Neuron (in vitro differentiated cells): Measurements from ENCODE around the gene ITPK1.

ENCODE experiments used
- H2AFZ ChIP-seq: one replicate; pipeline ENCODE4 v1.6.1; 2013; ENCODE audit warnings: low read depth, mild to moderate bottlenecking, inconsistent platforms, low read length, moderate library complexity
- H3K27me3 ChIP-seq: one replicate; pipeline ENCODE4 v1.6.1; 2013; ENCODE audit warnings: low read length; ENCODE audit not compliant: insufficient read depth
- H3K36me3 ChIP-seq: one replicate; pipeline ENCODE4 v1.6.1; 2013; ENCODE audit warnings: low read length; ENCODE audit not compliant: insufficient read depth
- H3K4me1 ChIP-seq: one replicate; pipeline ENCODE4 v1.6.1; 2013; ENCODE audit warnings: low read length; ENCODE audit not compliant: insufficient read depth
- H3K4me3 ChIP-seq: 2 replicates; pipeline ENCODE4 v1.5.1; 2013; ENCODE audit warnings: mild to moderate bottlenecking, low read length, moderate library complexity
- H3K9me3 ChIP-seq: one replicate; pipeline ENCODE4 v1.6.1; 2013; ENCODE audit warnings: low read length

The ITPK1 gene

GRCh38 chr14:92902726-92903125 lies 213.0 kb downstream of the ITPK1 start:
- peaks cover 22% of the 10 kb centered on the region for H3K27me3 ChIP-seq
- H2AFZ ChIP-seq = no peak overlapping the region
- no peaks in the 10 kb centered on the region for H3K36me3 ChIP-seq
- no peaks in the 10 kb centered on the region for H3K9me3 ChIP-seq
- no peaks in the 10 kb centered on the region for H3K4me1 ChIP-seq
- no peak overlapping the region for H3K4me3 ChIP-seq

- H3K4me3 ChIP-seq = no peak overlapping the region
- no peaks in the 10 kb centered on the region for H3K36me3 ChIP-seq
- H3K4me1 ChIP-seq = no peaks in the 10 kb centered on the region
- no peaks in the 10 kb centered on the region for H3K9me3 ChIP-seq
- H3K27me3 ChIP-seq = peaks cover 22% of the 10 kb centered on the region
- H2AFZ ChIP-seq = no peak overlapping the region
These were observed 213.5 kb downstream of the ITPK1 start for GRCh38 chr14:92902191-92902590.

DNA sequence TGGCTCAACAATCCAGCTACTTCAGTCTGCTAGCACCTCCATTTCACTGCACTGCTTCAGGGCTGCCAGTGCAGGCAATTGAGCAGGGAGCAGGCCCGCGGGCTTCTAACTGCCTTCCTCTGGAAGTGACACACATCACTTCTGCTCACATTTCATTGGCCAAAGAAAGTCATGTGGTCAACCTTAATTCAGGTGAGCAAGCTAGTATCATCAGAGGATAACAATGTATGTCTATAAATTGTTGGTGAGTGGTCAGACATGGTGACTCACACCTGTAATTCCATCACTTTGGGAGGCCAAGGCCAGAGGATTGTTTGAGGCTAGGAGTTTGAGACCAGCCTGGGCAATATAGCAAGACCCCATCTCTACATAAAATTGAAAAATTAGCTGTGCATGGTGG lies 215.1 kb downstream of the ITPK1 start:
- Histone ChIP-seq H3K27me3 (peaks cover 22% of the 10 kb centered on the region), H3K36me3 (no peaks in the 10 kb centered on the region), H3K4me1 (no peaks in the 10 kb centered on the region), H3K9me3 (no peaks in the 10 kb centered on the region), H2AFZ (no peak overlapping the region), H3K4me3 (no peak overlapping the region)

DNA sequence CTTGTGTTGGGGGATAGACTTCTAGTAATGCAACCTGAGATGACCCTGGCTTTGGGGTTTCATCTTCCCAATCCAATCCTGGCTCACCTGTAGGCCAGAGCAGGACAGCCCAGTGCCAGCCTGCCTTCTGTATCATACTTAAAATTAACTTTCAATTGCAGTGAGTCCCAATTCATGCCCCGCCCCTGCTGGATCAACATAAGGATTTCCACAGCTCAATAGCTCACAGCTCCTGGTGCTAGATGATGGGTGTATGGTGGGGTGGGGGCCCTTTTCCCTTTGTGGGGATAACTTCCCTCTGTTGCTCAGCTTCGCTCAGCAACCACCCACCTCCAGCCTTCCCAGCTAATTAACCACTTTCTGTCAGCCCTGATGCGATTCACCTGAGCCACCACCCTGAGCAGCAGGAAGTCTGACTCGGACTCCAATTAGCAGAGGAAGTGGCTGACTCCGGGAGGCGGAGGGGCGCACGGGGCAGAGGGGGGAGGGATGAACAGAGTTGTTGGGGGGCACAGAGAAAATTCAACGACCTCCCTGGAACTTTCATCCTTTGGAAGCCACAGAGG lies 217.1 kb downstream of the ITPK1 start:
- no peak overlapping the region for H2AFZ ChIP-seq
- H3K4me3 ChIP-seq = no peak overlapping the region
- peaks cover 14% of the 10 kb centered on the region for H3K27me3 ChIP-seq
- H3K36me3 ChIP-seq = no peaks in the 10 kb centered on the region
- H3K4me1 ChIP-seq = no peaks in the 10 kb centered on the region
- no peaks in the 10 kb centered on the region for H3K9me3 ChIP-seq

DNA sequence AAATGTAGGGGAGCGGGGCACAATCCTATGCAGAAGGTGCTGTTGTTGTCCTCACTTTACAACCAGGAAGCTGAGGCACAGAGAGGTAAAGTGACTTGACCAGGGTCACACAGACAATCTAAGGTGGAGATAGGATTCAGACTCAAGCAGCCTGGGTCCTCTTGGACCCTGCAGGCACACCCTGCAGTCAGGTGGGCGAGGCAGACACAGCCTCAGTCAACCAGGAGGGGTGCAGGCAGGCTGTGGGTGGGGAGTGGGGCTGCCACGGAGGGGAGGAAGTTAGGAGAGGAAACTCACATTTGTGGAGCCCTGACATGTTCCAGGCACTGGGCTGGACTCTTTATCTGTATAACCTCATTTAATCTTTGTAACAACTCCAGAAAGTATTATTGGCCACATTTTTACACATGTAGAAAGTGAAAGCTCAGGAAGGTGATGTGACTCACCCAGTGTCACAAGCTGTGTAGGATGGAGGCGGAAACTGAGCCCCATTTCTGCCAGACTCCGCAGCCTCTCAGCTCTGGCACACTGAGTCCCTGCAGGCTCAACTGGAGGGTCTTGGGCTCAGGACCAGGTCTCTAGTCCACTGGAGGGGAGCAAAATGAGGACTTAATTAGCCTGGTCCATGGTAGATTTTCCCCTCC lies 217.7 kb downstream of the ITPK1 start:
- Histone ChIP-seq H3K9me3 (no peaks in the 10 kb centered on the region), H3K4me1 (no peaks in the 10 kb centered on the region), H2AFZ (no peak overlapping the region), H3K4me3 (no peak overlapping the region), H3K27me3 (peaks cover 10% of the 10 kb centered on the region), H3K36me3 (no peaks in the 10 kb centered on the region)

DNA sequence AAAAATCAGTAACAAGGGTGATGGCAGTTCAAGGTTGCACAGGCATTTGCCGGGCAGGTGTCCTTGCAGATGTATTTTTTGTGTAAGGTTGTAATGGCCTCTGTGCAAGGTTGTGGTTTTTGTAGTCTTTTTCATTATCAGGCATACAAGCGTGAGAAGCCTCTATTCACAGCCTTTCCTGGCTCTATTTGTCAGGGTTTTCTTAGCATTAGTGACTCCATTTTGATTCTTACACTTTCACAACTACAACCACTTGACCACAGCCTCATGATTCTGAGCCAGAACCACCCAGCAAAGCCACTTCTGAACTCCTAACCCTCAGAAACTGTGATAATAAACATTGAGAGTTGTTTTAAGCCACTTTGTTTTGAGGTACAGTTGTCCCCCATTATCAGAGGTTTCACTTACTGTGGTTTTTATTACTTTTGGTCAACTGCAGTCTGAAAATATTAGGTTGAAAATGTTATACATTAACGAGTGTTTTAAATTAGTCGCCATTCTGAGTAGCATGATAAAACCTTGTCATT lies 220.3 kb downstream of the ITPK1 start:
- Histone ChIP-seq H2AFZ (no peak overlapping the region), H3K27me3 (no peaks in the 10 kb centered on the region), H3K4me1 (peaks cover 8% of the 10 kb centered on the region), H3K36me3 (no peaks in the 10 kb centered on the region), H3K4me3 (no peak overlapping the region), H3K9me3 (no peaks in the 10 kb centered on the region)

GRCh38 chr14:92892589-92892988 lies 223.1 kb downstream of the ITPK1 start:
- Histone ChIP-seq H3K27me3 (no peaks in the 10 kb centered on the region), H3K9me3 (no peaks in the 10 kb centered on the region)

DNA sequence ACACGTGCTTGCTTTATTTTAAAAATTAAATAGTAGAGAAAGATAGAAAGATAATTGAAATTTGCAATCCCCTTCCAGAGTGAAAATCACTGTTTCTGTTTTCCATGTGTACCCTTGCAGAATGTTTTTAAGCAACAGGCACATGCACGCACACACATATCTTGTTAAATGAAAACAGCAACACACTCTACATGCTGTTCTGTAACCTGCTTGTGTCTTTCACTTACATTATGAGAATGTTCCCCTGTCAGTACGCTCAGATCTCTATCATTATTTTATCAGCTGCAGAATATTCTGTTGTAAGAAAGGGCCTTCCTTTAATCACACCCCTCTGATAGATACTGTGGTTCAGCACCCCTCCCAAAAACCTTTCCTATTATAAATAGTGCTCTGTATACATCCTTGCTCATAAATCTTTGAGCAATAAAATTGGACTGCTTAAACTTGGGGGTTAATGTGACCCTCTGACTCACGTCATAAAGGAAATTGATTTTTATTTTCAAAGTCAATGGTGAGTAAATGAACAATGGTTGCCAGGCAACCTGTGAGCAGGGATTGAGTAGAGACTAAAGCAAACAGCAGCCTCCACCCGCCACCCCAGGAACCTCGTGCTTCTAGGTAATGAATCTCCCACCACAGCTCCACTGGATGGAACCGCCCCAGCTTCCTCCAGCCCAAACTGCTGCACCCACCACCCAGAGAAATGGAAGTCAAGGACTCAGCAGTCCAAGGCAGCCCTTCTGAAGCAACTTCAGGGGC lies 224.7 kb downstream of the ITPK1 start:
- Histone ChIP-seq H3K9me3 (no peaks in the 10 kb centered on the region), H3K27me3 (no peaks in the 10 kb centered on the region), H2AFZ (no peak overlapping the region), H3K36me3 (no peaks in the 10 kb centered on the region), H3K4me3 (no peak overlapping the region), H3K4me1 (peaks cover 8% of the 10 kb centered on the region)

More at GRCh38 chr14:92892589-92892988, 223.1 kb downstream of the ITPK1 start:
- Histone ChIP-seq H2AFZ (no peak overlapping the region), H3K36me3 (no peaks in the 10 kb centered on the region), H3K4me1 (peaks cover 8% of the 10 kb centered on the region), H3K4me3 (no peak overlapping the region)

DNA sequence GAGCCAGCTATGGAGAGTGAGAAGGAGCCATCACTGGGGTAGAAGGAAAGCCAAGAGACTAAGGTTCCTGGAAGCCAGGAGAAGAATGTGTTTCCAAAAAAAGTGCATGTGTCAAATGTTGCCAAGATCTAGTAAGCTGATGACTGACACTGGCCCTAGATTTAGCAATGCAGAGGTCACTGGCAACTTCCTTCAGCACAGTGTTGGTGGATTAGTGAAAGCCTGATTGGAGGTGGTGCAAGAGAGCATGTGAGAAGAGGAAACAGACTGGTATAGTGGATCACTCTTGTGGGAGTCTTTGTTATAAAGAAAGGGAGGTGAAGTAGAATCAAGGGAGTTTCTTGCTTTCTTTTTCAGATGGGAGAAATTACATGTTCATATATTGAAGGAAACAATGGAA lies 226.8 kb downstream of the ITPK1 start:
- Histone ChIP-seq H2AFZ (no peak overlapping the region), H3K4me1 (peaks cover 8% of the 10 kb centered on the region), H3K36me3 (no peaks in the 10 kb centered on the region), H3K4me3 (no peak overlapping the region), H3K9me3 (no peaks in the 10 kb centered on the region), H3K27me3 (no peaks in the 10 kb centered on the region)

DNA sequence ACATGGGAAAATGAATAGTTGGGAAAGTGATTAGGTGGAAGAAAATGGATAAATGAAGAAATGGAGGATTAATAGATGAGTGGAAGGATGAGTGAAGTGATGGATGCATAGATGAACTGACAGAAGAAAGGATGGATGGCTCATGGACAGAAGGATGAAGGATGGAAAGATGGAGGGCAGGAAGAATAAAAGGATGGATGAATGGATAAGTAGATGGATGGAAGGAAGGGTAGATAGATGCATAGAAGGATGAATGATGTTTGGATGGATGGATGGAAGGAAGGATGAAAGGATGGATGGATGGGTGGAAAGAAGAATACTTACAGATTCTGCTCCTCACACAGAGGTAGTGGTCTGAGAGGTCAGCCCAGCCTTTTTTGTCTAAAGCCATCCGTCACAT lies 228.6 kb downstream of the ITPK1 start:
- Histone ChIP-seq H3K27me3 (no peaks in the 10 kb centered on the region), H2AFZ (no peak overlapping the region), H3K4me1 (peaks cover 8% of the 10 kb centered on the region), H3K36me3 (no peaks in the 10 kb centered on the region), H3K9me3 (no peaks in the 10 kb centered on the region), H3K4me3 (no peak overlapping the region)
